ENCODE results near the gene APOC1.

APOC1 gene

GRCh38 chr19:44954278-44954648, 39.9 kb downstream of the APOC1 start:
- H3K4me3 ChIP-seq (ENCODE audit: low read length), result peak overlapping the region; percentile 99
- TF ChIP-seq, protein P1, sequence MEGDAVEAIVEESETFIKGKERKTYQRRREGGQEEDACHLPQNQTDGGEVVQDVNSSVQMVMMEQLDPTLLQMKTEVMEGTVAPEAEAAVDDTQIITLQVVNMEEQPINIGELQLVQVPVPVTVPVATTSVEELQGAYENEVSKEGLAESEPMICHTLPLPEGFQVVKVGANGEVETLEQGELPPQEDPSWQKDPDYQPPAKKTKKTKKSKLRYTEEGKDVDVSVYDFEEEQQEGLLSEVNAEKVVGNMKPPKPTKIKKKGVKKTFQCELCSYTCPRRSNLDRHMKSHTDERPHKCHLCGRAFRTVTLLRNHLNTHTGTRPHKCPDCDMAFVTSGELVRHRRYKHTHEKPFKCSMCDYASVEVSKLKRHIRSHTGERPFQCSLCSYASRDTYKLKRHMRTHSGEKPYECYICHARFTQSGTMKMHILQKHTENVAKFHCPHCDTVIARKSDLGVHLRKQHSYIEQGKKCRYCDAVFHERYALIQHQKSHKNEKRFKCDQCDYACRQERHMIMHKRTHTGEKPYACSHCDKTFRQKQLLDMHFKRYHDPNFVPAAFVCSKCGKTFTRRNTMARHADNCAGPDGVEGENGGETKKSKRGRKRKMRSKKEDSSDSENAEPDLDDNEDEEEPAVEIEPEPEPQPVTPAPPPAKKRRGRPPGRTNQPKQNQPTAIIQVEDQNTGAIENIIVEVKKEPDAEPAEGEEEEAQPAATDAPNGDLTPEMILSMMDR (conservative IDR thresholded peaks at IDR 0.05; ENCODE audit: low read depth, low read length), result no peak
- DNase-seq (ENCODE audit: low read depth), result no peak

- TF ChIP-seq, protein P1 (conservative IDR thresholded peaks at IDR 0.05; ENCODE audit: low read depth, low read length), result no peak
- peak; percentile 87 for DNase-seq (ENCODE audit: low read depth)
- H3K4me3 ChIP-seq (ENCODE audit: low read length), result peak within 1 kb of the TSS; percentile 99
Measured at GRCh38 chr19:44954649-44955504, 40.5 kb downstream of the APOC1 start, which contains the start of gene CLPTM1. CLPTM1 (plus strand) TSS chr19:44955380; CDS start chr19:44955396, 16 bp downstream.

DNA sequence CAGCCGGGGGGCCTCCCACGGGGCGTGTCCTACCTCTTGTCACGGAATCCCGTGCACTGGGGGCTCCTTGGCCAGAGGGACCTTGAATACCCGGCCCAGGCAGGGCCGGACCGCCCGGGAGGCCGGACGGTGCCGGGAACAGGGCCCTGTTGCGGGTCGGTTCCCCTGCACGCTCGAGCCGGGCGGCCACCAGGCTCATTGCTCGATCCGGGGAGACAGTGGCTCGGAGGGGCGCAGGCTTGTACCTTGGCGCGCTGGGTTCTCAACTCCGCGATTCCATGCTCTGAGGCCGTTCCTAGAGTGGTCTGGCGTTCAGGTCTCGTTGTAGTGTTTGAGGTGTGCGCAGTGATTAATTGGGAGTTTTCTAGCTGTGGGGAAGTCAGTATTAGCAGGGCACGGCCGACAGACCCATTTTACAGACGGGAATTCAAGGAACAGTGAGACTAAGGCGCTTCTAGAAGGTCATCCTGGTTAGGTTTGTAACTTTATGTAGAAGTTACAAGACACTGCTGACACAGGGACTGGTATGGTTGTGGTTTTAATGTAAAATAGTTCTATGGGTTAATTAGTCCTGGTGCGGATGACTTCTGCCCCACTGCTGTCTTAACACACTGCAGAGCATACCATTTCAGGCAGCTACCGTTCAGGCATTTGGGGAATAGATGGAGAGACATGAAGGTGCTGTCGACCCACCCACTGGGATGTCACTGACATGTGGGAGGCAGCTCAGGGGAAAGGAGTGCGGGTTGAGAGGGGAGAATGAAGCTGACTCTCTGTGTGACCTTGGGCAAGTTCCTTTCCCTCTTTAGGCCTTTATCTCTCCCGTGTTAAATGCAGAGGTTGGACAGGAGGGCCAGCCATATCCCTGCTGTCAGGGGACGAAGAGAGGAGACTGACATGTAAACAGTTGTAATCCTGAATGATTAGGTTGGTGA, 41.4 kb downstream of the APOC1 start:
- H3K4me3 ChIP-seq (ENCODE audit: low read length), result peak overlapping the region; percentile 99
- DNase-seq (ENCODE audit: low read depth), result no peak
- TF ChIP-seq, protein P1 (conservative IDR thresholded peaks at IDR 0.05; ENCODE audit: low read depth, low read length), result no peak

DNA sequence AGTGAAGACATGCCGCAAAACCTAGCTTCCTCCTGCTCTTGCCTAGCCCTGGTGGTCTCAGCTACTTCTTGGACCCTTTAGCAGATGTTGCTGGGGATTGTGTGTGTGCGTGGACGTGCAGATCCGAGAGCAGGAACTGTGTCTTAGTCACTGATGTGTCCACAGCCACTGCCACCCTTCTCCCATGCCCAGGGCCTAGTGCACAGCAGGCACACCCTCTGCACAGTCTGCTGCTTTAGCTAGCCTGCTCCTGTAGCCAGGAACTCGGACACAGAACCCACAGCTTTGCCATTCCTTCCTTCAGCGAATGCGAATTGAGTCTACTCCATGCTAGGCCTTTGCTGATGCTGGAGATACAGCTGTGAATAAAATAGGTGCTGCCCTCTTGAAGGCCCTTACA, 43.1 kb downstream of the APOC1 start:
- TF ChIP-seq, protein P1 (conservative IDR thresholded peaks at IDR 0.05; ENCODE audit: low read depth, low read length), result no peak
- no peak for DNase-seq (ENCODE audit: low read depth)
- no peak overlapping the region for H3K4me3 ChIP-seq (ENCODE audit: low read length)

- H3K4me3 ChIP-seq (ENCODE audit: low read length), result no peak overlapping the region
- DNase-seq (ENCODE audit: low read depth), result no peak
- TF ChIP-seq, protein P1 (conservative IDR thresholded peaks at IDR 0.05; ENCODE audit: low read depth, low read length), result no peak
Measured at GRCh38 chr19:44958090-44958489, 43.7 kb downstream of the APOC1 start.

GRCh38 chr19:44959691-44960090, 45.3 kb downstream of the APOC1 start:
- TF ChIP-seq, protein P1 (conservative IDR thresholded peaks at IDR 0.05; ENCODE audit: low read depth, low read length), result no peak
- DNase-seq (ENCODE audit: low read depth), result no peak
- no peak overlapping the region for H3K4me3 ChIP-seq (ENCODE audit: low read length)

All from retinal pigment epithelial cell (primary cell).